ENCODE results near the gene ABCA4.

ABCA4 gene

DNA sequence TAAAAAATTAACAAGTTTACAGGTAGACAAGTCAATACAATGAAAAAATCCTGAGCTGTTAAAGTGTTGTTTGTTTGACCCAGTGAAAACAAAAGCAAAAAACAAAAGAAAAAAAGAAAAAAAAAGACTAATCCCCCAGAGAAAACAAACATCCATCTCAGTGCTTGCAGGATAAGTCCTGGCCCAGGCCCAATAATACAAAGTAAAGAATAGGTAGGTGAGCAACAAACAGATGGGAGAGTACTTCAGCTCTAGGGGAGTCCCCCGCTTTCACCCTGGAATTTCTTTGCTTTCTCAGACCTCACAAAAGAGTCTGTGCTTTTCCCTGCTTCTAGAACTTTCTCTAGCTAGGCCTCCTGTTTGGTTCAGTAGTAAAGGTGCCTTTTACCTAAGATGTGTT, 70.3 kb downstream of the ABCA4 start:
- DNase-seq (ENCODE audit: low read depth in 2 of 2): no peak

DNA sequence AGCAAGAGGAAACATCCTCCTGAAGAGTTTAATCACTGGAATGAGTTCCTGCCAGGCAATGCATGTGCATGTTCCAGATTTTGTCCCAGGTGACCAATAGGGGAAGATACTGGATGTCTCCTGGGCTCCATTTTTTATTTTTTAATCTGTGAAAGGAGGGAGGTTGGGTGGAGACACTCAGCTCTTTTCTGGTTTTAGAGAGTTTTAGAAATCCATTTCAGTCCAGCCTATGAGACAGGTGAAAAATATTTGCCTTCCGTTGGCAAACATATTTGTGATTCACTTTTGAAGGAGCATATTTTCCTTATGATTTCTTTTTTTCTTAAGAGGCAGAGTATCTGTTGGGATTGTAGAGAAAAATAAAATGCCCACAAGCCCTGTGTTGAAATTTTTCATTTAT, 70.7 kb downstream of the ABCA4 start:
- DNase-seq (ENCODE audit: low read depth in 2 of 2): no peak

DNA sequence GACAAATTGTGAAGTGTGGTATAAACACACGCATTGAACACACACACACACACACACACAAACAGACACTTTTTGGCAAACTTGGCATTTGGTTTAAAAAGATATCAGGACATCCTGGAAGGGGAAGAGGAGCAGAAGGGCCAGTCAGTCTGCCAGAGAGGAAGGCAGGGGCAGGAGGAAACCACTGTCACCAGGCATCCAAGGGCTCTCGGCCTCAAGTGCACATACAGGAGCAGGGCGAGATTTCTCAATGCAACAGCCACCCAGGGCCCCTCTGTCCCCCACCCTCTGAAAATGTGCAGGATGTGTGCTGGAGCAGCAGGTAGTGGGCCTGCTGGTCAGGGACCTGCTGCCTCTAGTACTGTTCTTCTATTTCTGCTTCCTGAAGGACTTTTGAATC, 71.2 kb downstream of the ABCA4 start:
- DNase-seq (ENCODE audit: low read depth in 2 of 2): no peak

DNA sequence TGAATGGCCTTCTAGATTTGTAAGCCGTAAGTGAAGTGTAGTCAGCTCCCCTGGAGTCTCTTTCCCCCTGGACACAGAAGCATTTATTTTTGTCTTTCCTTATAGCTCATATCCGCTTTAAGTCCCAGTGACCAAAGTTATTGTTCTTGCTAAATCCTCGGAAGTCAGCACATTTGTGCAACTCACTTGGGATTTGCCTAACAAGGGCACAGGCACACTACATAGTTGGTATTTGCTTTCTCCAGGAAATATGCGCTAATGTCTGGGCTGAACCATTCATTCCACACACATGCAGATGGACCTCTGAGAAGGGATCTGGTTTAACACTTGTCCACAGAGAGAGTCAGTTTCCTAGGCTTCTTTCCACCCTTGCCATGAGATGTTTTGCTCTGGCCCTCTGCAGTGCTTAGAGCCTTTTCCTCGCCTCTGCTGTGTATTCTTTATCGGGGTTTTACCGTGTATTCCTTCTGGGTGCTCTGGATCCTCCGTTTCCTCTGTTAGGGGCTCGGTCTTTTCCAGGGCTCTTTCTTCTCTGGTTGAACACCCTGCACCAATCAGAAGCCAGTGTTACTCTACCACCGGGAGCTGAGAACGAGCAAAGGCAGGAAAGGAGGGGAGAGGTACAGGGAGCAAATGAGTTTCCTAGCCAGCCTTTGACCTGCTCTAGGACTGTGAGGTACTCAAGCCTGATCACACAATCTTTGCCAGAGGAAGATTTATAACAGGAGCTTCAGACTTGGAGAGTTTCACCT, 72.4 kb downstream of the ABCA4 start:
- no peak for DNase-seq (ENCODE audit: low read depth in 2 of 2)

DNA sequence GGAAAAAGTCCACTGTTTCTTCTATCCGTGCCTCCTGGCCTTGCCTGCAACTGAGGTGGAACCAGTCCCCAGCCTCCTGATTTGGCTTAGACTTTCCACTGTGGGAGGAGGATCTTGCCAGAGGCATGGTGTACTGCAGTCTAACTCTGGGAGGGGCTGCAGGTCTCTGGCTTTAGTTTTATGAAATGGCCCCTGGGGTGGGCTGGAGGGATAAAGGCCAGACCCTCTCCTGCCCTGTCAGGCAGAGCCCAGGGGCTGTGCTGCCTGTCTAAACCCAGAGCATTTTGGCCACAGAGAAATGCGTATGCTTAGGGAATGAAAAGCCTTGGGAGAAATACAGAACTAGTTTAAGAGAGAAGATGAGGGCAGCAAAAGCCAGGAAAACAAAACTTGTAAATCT, 73.0 kb downstream of the ABCA4 start:
- DNase-seq (ENCODE audit: low read depth in 2 of 2): no peak

DNA sequence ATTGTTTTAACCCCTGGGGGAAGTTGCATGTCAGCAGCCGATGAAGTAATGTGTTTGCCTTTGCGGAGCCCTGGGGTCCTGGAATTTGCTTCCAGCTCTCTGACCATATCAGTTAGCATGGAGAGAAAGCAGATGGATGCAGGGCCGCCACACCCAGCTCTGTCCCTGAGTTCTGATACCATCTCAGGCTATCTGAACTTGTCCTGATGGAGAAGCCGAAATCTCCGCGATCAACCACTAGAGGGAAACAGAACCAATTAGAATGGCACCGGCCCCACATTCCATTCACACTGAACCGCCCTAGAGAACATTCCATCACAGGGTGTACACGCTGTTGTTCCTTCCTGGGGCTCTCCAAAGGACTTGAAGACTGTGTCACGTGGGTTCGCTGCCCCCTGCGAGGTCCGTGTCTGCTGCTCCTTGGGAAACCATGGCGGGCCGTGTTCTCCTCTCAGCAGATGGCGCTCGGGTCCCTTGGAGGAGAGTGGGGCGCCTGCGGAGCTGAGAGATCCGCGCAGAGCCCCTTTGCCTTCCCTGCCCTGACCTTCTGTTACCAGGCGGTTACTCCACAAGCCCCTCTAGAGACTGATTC, 75.4 kb downstream of the ABCA4 start:
- peak in 1 of 2 donors; percentile 18 for DNase-seq (ENCODE audit: low read depth in 2 of 2)

DNA sequence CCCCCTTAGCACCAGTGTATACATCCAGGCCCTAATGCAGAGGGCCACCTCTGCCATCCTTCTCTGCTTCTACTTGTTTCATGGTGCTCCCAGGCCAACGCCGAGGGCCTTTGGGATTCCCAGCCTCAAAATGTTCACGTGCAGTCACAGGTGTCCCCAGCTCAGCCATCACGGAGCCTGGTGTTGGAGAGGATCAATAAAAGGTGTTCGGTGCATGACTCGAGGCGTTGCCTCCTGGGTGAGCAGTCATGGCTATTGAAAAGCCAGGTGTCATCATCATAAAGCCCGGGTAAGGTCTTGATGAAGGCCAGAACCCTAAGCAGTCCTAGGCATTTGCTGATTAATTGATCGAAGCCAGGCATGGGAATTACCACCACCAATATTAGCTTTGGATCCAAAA, 76.1 kb downstream of the ABCA4 start:
- no peak for DNase-seq (ENCODE audit: low read depth in 2 of 2)

DNA sequence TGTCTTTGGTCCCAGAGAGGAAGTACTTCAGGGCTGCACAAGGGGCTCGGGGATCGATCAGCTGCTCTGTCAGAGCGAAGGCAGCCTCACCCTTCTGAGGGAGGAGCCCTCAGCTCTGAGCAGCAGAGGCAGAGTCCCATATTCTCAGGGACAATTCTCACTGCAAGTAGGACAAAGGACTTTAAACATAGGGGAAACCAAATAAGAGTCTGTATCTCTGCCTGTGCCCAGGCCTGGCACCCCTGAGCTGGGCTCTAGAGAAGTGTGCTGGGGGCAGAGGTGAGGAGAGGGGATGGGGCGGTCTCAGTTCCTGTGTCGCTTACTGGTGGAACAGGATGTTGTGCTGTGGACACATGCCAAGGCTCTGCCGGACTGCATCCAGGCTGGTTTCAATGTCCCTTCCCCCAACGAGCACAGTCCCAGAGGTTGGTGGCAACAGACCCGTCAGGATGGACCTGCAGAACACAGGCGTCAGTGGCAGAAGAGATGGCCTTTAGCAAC, 76.6 kb downstream of the ABCA4 start:
- DNase-seq (ENCODE audit: low read depth in 2 of 2): no peak

DNA sequence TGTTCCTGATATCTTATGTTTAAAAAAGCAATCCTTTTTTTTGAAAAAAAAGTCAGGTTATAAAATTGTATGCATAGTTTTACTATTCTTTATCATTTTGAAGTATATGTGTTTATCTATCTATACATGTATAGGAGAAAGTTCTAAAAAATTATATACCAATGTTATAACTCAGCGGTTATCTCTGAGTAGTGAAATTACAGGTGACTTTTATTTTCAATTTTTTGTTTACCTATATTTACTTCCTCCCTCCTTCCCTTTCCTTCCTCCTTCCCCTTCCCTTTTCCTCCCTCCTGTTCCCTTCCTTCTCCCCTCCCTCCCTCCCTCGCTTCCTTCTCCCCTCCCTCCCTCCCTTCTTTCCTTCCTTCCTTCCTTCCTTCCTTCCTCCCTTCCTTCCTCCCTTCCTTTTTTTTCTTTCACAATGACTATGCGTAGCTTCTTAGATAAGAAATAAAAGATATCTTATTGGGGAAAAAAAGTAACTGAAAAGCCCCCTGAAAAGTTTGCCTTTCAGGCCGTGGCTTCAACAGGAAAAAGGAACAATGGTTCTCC, 77.1 kb downstream of the ABCA4 start:
- DNase-seq (ENCODE audit: low read depth in 2 of 2): no peak

DNA sequence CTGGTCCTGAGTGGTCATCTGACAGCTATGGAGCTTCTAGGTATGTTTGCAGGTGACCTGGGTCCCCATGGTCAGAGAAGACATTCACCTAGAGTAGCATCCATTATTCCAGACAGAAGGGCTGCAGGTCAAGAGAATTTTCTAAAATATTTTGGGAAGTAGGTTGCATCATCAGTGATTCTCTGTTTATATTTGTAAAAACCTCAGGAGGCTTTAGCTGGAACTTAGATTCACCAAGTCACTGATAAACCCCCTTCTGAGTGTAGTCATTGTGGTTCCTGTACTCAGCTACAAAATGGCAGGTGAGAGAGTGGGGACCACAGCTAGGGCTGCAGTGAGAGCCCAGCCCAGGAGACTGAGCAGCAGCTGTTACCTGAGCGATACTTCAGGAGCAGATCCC, 78.6 kb downstream of the ABCA4 start:
- no peak for DNase-seq (ENCODE audit: low read depth in 2 of 2)

DNA sequence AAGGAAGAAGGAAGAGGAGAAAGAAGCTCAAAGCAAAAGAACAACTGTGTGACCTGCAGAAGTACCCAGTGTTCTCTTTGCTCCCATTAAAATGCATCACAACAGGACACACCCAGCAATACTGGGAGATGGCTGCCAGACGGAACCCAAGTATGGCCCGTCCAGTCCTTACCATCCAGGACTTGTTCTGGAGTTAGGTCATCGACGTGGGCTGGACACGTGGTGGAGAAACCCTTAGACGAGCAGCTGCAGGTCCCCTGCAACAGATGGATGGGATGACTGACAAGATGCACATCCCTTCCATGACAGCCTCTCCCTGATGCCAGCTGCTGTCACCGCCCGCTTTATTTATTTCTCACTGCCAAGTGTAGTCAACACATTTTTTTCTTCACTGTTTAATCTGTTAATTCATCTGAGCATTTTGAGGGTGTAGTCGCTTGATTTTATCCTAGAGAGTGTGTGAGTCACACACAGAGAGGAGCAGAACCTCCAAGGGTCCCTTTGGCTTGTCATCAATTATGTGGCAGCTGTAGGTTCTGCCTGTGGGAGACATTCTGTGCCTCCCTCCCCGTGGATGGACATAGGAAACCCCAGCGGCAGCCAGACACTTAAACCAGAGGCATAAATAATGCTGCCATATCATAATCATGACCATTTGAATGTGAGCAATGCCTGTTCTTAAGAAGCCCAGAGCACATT, 80.9 kb downstream of the ABCA4 start:
- no peak for DNase-seq (ENCODE audit: low read depth in 2 of 2)

DNA sequence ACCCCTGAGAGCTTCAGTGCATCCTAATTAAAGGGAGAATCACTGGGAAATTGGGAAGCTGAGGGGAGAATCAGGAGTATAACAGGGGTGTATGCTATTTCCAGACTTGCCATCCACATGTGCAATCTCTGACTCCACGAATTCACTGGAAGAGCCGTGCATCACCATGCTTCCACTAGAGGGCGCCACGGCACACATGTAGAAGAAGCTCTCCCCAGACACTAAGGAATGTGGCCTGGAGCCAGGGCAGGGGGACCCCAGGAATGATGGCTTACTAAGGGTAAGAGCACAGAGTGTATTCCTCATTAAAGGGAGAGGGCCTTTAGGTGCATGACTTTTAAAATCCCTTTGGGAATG, 81.5 kb downstream of the ABCA4 start:
- DNase-seq (ENCODE audit: low read depth in 2 of 2): peak; percentile 20 to 51

DNA sequence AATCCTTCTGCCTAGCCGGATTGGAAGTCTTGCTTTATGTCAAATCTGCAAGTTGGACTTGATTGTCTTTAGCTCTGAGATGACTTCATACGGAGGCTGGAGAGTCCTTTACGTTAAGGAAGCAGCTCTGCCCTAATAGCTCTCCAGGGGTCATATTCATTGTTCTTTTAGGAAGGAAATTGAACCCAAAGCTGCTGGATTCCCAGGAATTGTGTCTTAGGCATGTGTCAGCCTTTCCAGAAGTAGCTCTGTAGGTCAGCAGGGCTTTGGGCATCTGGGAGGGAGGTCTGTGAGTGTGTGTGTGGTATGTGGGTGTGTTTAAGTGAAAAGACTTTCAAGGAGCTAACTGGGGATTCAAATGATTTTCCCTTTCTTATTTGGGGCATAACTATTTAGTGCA, 82.4 kb downstream of the ABCA4 start:
- no peak for DNase-seq (ENCODE audit: low read depth in 2 of 2)

DNA sequence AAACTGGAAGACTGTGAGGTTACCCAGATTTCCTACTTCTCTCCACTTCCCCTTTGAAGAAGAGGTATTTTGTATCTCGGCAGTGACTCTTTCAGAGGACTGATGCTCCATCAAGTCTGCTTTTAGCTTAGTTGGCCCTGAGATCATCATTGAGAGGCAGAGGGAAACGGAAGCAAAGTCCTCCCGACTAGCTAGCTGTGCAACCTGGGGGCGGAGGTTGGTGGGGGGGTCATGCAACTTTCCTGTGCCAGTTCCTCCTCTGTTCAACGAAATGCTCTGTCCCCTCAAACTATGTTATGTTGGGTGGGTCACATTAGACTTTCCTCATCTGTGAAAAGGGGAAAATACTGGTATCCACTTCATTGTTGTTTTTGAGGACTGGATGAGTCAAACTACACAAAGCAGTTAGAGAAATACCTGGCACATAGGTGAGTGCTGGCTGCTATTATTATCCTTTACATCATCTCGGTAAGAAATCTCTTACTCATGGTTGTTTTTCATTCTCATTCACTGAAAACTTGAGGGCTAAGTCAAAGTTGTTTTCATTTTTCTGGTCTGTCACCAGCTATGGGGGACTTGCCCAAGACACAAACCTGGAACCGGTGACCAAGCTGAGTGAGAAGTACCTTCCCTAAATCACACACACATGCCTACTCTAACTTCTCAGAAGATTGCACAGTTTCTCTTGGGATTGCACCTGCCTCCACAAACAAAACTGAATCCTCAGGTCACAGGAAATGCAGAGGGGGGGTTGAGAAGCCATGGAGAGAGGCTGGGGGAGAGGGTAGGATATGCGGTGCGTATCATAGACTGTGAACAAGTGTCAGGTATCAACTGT, 83.3 kb downstream of the ABCA4 start:
- DNase-seq (ENCODE audit: low read depth in 2 of 2): no peak

DNA sequence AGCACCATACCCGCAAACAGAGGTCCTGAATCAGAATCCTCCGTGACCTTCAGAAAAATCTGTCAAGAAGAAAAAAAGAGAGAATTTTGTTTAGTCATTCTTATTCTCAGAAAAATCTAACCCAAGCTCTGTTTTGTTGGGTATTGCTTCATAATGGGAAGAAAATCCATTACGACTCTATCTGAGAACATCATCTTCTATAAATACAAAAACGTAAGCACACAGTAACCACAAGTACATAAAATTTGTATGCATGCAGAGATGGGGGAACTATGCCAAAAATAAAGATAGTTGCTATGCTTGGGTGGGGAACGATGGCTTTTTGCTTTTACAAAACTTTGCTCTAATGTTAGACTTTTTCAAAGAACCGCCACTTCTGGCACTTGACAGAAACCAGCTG, 84.2 kb downstream of the ABCA4 start:
- no peak for DNase-seq (ENCODE audit: low read depth in 2 of 2)

DNA sequence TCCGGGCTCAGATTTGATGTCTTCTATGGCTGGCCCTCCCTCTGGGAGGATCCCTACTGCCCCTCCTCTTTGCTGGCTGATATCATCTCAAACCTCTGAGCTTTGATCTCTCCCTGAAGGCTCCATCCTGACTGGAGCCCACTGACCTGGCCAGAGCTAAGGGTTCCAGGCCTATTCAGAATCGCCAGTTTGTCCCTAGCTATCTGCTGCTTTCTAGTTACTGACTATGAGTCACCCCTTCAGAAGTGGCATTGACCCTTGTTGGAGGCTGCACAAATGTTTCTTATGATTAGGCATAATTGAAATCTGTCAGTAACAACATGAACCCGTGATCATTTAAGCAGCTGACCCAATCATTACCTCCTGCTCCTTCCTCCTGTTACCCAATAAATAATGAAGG, 87.1 kb downstream of the ABCA4 start:
- no peak for DNase-seq (ENCODE audit: low read depth in 2 of 2)

DNA sequence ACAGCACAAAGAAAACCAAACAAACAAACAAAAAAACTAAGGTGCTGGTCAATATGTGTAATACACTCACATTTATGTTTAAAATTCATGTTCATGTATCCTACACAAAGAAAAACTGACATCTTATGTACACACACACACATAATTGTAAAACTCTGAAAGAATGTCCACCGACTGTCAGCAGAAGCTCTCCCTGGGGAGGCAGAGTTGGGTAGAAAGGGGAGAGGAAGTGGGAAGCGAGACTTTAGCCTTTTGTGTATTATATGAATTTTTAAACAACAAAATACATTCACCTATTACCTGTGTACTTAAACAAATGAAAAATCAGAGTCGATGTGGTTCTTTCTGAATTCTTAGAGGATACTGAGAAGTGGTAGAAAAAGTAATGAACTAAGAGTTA, 88.3 kb downstream of the ABCA4 start:
- DNase-seq (ENCODE audit: low read depth in 2 of 2): no peak

DNA sequence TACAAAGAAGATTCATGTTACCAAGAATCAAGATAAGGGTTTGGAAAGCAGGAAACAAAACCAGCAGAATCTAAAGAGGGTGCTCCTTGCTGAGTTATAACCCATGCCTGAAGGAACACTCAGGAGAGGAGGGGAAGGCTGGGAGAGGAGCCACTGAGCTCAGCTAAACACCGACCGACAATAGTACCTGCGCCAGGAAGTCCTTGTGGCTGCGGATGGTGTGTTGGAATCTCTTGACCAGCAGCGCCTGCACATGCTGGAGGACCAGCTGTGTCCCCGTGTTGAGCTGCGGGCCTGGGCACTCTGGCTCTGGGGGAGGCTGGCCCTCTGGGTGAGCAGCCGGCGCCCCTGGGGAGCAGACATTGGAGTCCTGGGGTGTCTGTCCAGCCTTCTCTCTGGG, 89.4 kb downstream of the ABCA4 start:
- DNase-seq (ENCODE audit: low read depth in 2 of 2): no peak

DNA sequence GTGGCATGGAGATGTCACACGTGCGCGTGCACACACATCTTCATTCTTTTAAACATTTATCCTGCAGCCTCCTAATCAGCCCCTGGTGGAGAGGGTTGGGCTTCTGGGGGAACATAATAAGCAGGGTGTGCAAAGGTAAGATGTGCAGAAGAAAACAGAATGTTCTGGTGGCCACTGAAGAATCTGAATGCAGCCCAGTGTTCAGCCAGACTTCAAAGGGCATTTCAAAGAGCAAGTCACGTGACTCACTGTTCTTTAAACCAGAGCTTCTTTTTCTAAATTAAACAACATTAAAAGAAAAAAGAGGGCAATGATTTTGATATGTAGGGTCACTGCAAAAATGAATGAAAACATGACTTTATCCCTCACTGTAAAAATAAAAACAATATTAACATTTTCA, 89.8 kb downstream of the ABCA4 start:
- DNase-seq (ENCODE audit: low read depth in 2 of 2): no peak

DNA sequence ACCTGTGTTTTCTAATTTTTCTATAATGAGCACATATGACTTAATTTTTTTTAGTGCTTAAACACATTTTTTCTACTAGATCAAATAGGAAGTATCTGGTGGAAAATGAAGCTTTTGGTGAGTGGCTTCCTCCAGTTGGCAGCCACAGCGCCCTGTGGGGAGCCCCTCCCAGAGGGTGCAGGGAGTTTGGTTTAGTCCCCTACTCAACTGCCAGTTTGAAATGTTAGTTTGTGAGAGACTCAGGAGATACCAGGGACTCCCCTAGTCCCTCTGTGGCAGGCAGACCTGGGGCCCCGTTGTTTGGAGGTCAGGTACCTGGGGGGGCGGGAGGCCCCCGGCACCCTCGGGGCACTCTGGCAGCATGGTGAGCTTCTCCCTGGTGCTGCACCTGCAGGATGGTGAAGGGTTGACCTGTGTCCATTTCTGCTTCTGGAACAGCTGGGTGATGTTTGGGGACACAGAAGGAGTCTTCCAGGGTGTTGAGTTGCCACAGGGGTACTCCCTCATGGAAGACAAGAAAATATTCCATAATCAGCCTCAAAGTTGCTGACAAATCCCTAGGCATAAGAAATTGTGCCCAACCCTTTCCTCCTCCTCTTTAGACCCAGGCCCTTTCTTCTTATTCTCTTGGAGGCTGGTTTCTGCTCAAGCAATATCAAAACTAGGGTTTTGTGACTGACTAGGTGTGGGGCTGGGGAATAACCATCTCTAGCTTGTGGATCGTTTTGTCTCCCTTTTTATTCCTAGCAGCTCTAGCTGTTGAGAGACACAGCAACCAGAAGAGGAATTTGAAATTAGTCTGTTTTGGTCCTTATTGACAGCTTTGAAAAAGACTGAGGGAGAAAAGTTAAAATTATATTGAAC, 91.6 kb downstream of the ABCA4 start:
- no peak for DNase-seq (ENCODE audit: low read depth in 2 of 2)

All from stimulated activated CD4-positive, alpha-beta T cell treated with anti-CD3 and anti-CD28 coated beads, Interleukin-15, amount 100 ng/mL, for 48 hours (primary cell).